ENCODE results near the gene MARCHF11.

- TF ChIP-seq EZH2 (IDR thresholded peaks at IDR 0.05) (no peak), POLR2AphosphoS5 (IDR thresholded peaks at IDR 0.05; ENCODE audit: borderline replicate concordance, low read depth, low read length) (no peak)
These were observed 10.0 kb downstream of the MARCHF11 start for GRCh38 chr5:16169550-16169949.

All from SK-N-MC (cell line).